RWPE1 (cell line): ENCODE measurements around the gene ATP8A2.

ENCODE experiments used
- CTCF ChIA-PET: fragments of 350-600 bp; sonication (Branson Sonifier 250); formaldehyde crosslinking; extraction: SDS; loops from one replicate; lab custom pipeline; 2021; lab: Yijun Ruan, JAX
- POLR2A ChIA-PET: fragments of 400-600 bp; formaldehyde crosslinking; extraction: SDS; loops from one replicate; lab custom pipeline; 2020; ENCODE audit warnings: antibody characterized with exemption; ENCODE audit not compliant: low non-redundant PET; lab: Yijun Ruan, JAX
- DNase-seq: peaks from one replicate; pipeline ENCODE4 v3.0.0; 2012; ENCODE audit warnings: low spot score
- H3K27ac ChIP-seq: fragments of 450-650 bp; 2 replicates; pipeline ENCODE4 v1.5.1; 2017
- CTCF ChIP-seq: fragments of 450-650 bp; conservative IDR thresholded peaks from 2 replicates; pipeline ENCODE4 v1.5.1; 2017; ENCODE audit warnings: low read depth, mild to moderate bottlenecking

ATP8A2 gene

GRCh38 chr13:25881971-25882451, 510.2 kb downstream of the ATP8A2 start:
- DNase-seq = no peak
- POLR2A ChIA-PET = no interaction called here
- CTCF ChIA-PET = interaction anchor here (0.7 kb wide), 1 partner anchor 278 kb away, joined by 3 read pairs; no protein-coding TSS in a partner anchor
- TF ChIP-seq CTCF = no peak
- H3K27ac ChIP-seq = no peak overlapping the region

- TF ChIP-seq CTCF = no peak
- POLR2A ChIA-PET = no interaction called here
- no peak overlapping the region for H3K27ac ChIP-seq
- CTCF ChIA-PET = interaction anchor here (0.7 kb wide), 1 partner anchor 278 kb away, joined by 3 read pairs; no protein-coding TSS in a partner anchor
- no peak for DNase-seq
Observed at GRCh38 chr13:25882466-25883357, 510.9 kb downstream of the ATP8A2 start.

DNA sequence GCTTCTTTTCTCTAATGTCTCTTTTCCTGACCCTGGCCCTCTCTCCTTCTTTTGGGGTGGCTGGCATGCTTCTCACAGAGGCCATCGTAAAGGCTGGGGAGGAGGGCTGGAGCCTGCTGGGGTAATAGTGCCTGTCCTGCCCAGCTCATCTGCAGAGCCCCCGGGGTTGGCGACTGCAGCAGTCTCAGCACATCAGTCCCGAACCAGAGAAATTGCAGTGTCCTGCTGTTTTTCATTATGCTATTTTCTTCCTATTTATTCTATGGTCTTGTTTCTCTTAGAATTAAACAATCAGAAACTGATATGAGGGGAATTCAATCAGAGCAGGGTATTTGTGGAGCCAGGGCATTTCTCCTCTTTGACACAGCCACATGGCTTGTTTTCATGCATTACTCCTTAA, 513.6 kb downstream of the ATP8A2 start:
- ChIA-PET POLR2A (no interaction called here), CTCF (no interaction called here)
- H3K27ac ChIP-seq = no peak overlapping the region
- TF ChIP-seq CTCF = no peak
- no peak for DNase-seq

DNA sequence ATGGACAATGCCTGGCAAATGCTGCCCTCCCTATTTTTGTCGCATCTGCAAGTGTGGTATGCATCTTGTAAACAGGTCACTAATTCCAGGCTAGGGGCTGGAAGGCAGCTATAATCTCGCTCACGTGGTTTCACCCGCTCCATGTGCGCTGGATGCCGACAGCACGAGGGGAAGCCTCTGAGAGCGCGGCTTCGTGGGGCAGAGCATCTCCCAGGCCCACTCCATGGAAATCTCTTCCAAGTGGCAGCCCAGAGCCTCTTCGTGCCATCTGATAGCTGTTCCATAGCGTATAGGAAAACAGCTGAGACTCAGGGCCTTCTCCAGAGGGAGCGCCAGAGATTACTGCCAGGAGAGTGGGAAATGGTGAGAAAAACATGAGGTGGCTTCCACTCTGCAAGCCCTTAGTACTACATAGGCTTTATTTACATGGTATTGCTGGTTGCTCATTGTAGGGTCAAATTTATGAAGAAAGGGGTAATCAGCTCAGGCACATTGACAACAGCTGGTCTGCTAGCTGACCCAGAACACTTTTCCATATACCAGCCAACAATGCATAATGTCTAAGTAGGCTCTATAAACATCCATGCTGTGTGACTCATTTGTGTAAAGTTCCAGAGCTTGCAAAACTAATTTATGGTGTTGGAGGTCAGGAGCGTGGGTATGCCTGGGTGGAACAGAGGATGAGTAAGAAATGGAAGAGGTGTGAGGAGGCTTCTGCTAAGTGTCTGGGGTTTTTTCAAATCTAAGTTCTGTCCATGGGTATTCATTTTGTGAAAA, 514.9 kb downstream of the ATP8A2 start:
- H3K27ac ChIP-seq = peak overlapping the region; percentile 44
- ChIA-PET CTCF (no interaction called here), POLR2A (interaction anchor here (0.6 kb wide), 1 partner anchor 163 kb away, joined by 7 read pairs; no protein-coding TSS in a partner anchor)
- no peak for TF ChIP-seq CTCF
- peak; percentile 82 for DNase-seq

DNA sequence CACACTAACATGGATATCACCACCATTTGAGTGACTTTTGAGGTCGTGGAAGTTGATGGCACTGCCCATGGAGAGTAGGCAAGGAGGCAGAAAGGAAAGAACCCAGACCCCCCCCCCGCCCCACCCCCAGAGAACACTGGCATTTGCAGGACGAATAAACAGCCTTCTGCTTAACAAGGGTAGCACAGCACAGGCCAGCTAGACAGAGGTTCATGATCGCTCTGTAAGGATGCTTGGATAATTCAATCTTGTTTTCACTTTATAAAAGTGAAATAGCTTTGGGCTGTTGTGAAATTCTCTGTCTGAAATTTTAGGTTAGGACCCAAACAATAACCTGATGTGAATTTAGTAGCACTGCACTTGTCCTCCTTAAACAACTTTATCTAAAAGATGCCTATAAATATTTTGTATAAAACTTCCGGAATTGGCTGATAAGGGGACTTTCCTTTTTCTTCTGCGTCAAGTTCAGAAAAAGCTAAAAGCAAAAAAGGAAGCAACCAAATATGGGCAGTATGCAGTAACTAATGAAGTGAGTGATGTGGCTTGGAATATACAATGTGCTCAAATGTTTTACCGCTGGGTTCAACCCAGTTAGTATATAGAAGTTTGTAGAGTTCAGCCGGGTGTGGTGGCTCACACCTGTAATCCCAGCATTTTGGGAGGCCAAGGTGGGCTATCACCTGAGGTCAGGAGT, 516.3 kb downstream of the ATP8A2 start:
- CTCF ChIA-PET = no interaction called here
- TF ChIP-seq CTCF = no peak
- DNase-seq = no peak
- POLR2A ChIA-PET = no interaction called here
- no peak overlapping the region for H3K27ac ChIP-seq

GRCh38 chr13:25890671-25891212, 519.0 kb downstream of the ATP8A2 start:
- TF ChIP-seq CTCF = no peak
- no peak for DNase-seq
- ChIA-PET CTCF (no interaction called here), POLR2A (no interaction called here)
- no peak overlapping the region for H3K27ac ChIP-seq
